ENCODE results near the gene NPAS3. TPM values are rescaled to one million over a fixed set of nuclear protein-coding genes. Genes with fewer than 3 reads are reported as not detected.

Gene NPAS3
- total RNA-seq, 3 donors from 2014 or later = 0.26 TPM; not detected in 2

DNA sequence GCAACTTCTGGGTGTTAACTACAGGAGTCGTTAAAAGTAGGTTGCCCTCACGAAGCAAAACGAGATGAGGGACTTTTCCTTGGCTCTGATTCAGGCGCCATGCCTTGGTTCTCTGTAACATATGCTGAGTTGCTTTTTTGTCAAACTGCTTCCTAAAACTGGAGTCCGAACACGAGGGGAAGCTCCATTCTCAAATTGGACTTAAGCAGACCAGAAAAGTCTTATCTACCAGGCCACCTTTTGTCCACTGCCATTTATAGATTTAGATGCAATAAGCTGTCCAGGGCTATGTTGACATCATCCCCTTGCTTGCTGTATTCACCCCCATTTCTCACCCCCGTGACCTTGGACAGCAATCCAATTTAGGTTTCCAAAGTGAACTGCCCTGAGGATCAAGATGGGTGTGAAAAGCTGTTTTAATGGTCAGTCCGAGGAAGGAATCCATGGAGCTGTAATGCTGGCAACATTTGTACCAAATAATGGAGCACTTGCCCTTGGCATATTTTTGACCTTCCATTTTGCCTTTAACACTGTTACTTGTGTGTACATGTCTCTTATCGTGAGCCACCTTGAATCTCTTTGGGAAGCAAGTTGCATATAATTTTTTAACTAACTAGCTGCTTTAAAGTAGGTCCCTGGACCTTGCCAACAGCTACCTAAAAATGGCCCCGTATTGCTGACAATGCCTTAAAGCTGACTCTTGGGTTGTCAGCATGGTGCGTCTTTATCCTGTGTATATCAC lies 714.1 kb downstream of the NPAS3 start:
- Mint-ChIP-seq H3K36me3 (ENCODE audit: insufficient read depth) (no peaks in the 10 kb centered on the region), H3K27me3 (ENCODE audit: low read depth) (no peaks in the 10 kb centered on the region), H3K9me3 (no peaks in the 10 kb centered on the region), H3K4me1 (ENCODE audit: low read depth) (no peaks in the 10 kb centered on the region), H3K4me3 (no peak overlapping the region)
- DNase-seq = no peak
- no peak for ATAC-seq

DNA sequence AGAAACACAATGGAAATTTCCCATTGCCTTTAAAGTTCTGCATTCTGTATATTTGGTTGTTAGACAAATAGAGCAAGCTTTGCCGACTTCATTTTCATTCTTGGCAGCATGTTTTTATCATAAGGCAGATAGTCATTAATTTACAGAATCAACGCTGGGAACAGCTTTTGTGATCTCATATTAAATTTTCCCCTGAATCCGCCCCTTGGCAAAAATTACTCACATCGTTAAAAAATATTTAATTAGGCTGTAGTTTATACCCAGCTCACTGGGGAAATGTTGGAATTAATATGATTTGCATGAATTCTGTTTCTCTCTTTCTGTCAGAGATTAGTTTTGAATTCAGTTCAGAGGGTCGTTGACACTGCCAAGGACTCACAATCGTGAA lies 714.6 kb downstream of the NPAS3 start:
- H3K4me3 Mint-ChIP-seq = no peak overlapping the region
- no peaks in the 10 kb centered on the region for H3K36me3 Mint-ChIP-seq (ENCODE audit: insufficient read depth)
- DNase-seq (no peak), ATAC-seq (no peak)
- H3K4me1 Mint-ChIP-seq (ENCODE audit: low read depth) = no peaks in the 10 kb centered on the region
- no peaks in the 10 kb centered on the region for H3K27me3 Mint-ChIP-seq (ENCODE audit: low read depth)
- no peaks in the 10 kb centered on the region for H3K9me3 Mint-ChIP-seq

DNA sequence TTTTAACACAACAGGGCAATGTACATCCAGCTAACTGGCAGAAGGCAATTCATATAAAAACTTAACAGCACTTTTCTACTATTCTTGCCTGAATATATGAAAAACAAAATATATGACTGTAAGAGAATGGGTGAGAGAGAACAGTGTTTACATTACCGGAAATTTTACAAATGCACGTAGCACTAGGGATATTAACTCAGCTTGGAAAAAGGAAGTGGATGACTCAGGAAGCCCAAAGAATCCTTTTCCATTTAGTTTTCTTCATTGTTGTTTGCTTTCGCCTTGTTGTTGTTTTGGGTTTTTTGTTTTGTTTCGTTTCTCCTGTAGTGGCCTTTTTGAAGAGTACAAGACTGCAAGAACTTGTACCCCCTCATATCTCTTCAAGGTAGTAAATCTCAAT lies 716.7 kb downstream of the NPAS3 start:
- Mint-ChIP-seq H3K27me3 (ENCODE audit: low read depth) (no peaks in the 10 kb centered on the region), H3K36me3 (ENCODE audit: insufficient read depth) (no peaks in the 10 kb centered on the region), H3K4me1 (ENCODE audit: low read depth) (no peaks in the 10 kb centered on the region), H3K4me3 (no peak overlapping the region), H3K9me3 (no peaks in the 10 kb centered on the region)
- ATAC-seq = no peak
- no peak for DNase-seq

DNA sequence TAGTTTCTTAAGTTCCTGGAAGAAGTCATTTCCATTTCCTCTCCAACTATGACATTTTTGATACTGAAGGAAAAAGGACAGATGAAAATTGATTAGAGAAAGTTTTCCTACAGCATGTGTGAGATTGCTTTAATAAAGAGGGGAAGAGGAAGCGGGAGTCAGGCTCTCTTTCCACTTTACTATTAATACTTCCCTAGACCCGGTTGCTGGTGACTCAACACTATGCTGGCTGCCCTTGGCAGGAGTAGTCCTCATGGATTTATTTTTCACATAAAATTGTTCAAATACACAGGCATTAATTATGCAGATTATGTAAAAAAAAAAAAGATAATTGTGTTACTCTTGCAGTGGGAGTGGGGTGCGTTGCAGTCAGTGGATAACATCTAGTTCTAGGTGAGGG lies 718.8 kb downstream of the NPAS3 start:
- Mint-ChIP-seq H3K36me3 (ENCODE audit: insufficient read depth) (no peaks in the 10 kb centered on the region), H3K9me3 (peaks cover 3% of the 10 kb centered on the region), H3K27me3 (ENCODE audit: low read depth) (no peaks in the 10 kb centered on the region), H3K4me3 (no peak overlapping the region), H3K4me1 (ENCODE audit: low read depth) (no peaks in the 10 kb centered on the region)
- DNase-seq = no peak
- no peak for ATAC-seq

DNA sequence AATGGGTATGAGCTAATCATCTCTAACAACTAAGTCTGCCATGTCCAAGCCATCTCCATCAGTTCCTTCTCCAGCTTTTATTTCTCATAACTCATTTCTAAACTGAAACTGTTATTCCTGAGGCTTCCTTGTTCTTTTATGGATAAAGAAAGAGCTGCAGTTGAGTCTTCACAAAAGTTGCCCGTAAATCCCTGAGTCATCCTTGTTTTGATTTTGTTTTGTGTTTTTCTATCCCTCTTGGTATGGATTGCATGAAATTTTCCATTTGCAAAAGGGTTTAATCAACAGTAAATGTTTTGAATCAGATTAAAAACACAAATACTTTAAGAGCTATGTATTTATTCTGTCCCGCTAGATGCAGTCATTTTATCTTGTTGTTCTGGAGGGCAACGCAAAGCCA lies 721.6 kb downstream of the NPAS3 start:
- Mint-ChIP-seq H3K4me3 (no peak overlapping the region), H3K9me3 (peaks cover 9% of the 10 kb centered on the region), H3K4me1 (ENCODE audit: low read depth) (no peaks in the 10 kb centered on the region), H3K36me3 (ENCODE audit: insufficient read depth) (no peaks in the 10 kb centered on the region), H3K27me3 (ENCODE audit: low read depth) (no peaks in the 10 kb centered on the region)
- no peak for DNase-seq
- ATAC-seq = no peak

DNA sequence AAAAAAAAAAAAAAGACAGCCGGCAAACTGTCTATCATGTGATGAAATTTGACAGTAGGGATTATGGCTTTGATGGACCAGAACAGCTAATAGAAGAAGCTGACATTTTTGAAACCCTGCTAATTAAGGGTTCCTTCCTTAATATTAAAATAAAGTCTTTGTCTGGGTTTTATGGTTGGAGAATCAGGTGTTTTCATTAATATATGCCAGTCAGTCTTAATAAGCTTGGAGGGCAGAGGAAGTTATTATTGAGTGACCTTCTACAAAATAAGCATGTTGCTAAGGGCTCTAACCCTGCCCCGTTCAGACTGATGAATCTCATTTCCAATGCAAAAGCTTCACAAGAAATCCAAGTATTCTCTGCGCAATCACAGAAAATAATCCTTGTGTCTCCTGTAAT lies 722.4 kb downstream of the NPAS3 start:
- H3K4me1 Mint-ChIP-seq (ENCODE audit: low read depth) = no peaks in the 10 kb centered on the region
- no peaks in the 10 kb centered on the region for H3K27me3 Mint-ChIP-seq (ENCODE audit: low read depth)
- peaks cover 9% of the 10 kb centered on the region for H3K9me3 Mint-ChIP-seq
- ATAC-seq (no peak), DNase-seq (no peak)
- H3K4me3 Mint-ChIP-seq = no peak overlapping the region
- no peaks in the 10 kb centered on the region for H3K36me3 Mint-ChIP-seq (ENCODE audit: insufficient read depth)

DNA sequence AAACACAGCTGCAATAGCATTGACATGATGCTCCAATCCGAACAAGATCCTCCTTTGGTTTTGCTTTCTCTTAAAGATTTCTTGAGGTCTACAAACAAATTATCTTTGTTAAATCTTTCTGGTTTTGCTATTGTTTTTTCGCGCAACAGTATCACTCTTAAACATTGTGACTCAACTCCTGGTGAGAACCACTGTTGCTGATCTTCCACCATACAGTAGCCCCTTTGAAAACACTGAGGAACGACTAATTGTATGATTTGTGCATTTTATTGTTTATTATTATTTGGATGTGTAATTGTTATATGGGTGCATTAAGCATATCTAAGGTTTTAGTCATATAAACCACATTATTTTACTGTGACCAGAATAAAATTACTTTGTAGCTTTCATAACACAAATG lies 729.4 kb downstream of the NPAS3 start:
- no peaks in the 10 kb centered on the region for H3K4me1 Mint-ChIP-seq (ENCODE audit: low read depth)
- H3K36me3 Mint-ChIP-seq (ENCODE audit: insufficient read depth) = no peaks in the 10 kb centered on the region
- H3K9me3 Mint-ChIP-seq = peaks cover 6% of the 10 kb centered on the region
- DNase-seq = no peak
- no peaks in the 10 kb centered on the region for H3K27me3 Mint-ChIP-seq (ENCODE audit: low read depth)
- no peak overlapping the region for H3K4me3 Mint-ChIP-seq
- ATAC-seq = no peak

DNA sequence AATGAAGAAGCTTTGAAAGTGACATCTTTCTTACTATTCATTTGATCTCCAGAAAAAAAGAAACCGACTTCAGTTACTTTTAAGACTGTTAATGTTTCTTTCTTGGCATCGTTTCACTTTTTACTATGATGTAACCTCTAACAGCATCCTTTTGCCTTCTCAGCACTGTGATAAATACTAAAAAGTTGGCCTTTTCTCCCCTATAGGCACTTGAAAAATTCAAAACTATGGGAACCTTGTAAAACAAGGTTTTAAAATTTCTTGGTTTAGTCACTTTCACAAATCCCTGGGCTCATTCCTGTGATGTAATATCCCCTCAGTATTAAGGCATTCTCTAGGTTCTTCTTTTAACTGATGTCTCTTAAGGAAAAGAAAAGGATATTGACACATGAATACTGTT lies 730.4 kb downstream of the NPAS3 start:
- DNase-seq (no peak), ATAC-seq (no peak)
- H3K9me3 Mint-ChIP-seq = no peaks in the 10 kb centered on the region
- no peaks in the 10 kb centered on the region for H3K36me3 Mint-ChIP-seq (ENCODE audit: insufficient read depth)
- no peaks in the 10 kb centered on the region for H3K4me1 Mint-ChIP-seq (ENCODE audit: low read depth)
- no peak overlapping the region for H3K4me3 Mint-ChIP-seq
- H3K27me3 Mint-ChIP-seq (ENCODE audit: low read depth) = no peaks in the 10 kb centered on the region

DNA sequence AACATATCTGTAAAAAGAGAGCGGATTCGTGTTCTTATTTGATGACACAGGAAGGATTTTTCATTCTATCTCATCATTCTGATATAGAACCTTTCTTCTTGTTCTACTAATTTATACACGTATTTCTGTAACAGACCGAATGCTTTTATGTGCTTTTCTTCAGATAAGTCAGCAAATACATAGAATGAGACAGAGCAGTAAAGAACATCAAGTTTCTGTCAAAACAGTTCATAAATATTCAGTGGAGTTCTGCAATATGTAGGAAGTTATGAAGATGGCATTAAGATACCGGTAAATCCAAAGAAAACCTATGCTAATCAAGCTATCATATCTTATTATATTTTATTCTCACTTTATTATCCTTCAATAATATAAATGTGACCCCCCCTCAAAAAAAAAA lies 731.6 kb downstream of the NPAS3 start:
- H3K9me3 Mint-ChIP-seq = no peaks in the 10 kb centered on the region

DNA sequence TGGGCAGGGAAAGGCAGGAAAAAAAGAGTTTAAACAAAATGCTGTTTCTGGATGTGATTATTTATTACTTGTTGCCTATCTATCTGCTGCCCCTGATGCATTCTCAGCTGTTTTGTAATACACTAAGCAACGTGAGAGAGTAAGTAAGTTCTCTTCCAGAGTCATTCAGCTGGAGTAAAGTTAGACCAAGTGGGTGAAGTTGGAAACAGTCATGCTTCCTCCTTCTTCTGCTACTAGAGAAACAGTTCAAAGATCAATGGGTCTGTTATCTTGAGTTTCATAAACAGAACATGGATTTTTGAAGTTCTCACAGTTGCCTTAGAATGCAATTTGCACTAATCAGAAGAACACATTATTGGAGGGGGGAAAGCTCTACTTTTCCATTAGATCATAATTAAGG lies 732.9 kb downstream of the NPAS3 start:
- Mint-ChIP-seq H3K4me3 (no peak overlapping the region), H3K9me3 (no peaks in the 10 kb centered on the region), H3K27me3 (ENCODE audit: low read depth) (no peaks in the 10 kb centered on the region), H3K36me3 (ENCODE audit: insufficient read depth) (no peaks in the 10 kb centered on the region), H3K4me1 (ENCODE audit: low read depth) (no peaks in the 10 kb centered on the region)
- ATAC-seq (no peak), DNase-seq (no peak)

More for the DNA sequence above, 731.6 kb downstream of the NPAS3 start:
- Mint-ChIP-seq H3K36me3 (ENCODE audit: insufficient read depth) (no peaks in the 10 kb centered on the region), H3K4me1 (ENCODE audit: low read depth) (no peaks in the 10 kb centered on the region), H3K4me3 (no peak overlapping the region), H3K27me3 (ENCODE audit: low read depth) (no peaks in the 10 kb centered on the region)
- DNase-seq (no peak), ATAC-seq (no peak)

DNA sequence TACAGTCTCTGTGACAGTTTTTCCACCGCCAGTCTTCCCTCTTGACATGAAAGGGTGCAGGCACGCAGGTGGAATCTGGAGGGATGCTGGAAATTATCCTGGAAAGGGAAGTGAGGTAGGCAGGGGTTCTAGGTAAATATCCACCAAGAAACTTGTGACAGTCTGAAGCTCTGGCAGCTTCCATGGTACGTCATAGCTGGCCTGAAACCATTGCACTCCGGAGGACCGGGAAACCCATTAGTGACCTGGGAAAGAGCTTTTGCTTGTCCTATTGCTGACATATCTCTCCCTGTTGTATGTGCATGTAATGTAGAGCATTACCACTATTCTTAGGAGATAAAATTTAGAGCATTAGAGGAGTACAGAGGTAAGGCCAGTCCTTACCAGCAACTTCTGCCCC lies 736.2 kb downstream of the NPAS3 start:
- no peaks in the 10 kb centered on the region for H3K9me3 Mint-ChIP-seq
- DNase-seq (no peak), ATAC-seq (no peak)
- no peak overlapping the region for H3K4me3 Mint-ChIP-seq
- H3K4me1 Mint-ChIP-seq (ENCODE audit: low read depth) = no peaks in the 10 kb centered on the region
- H3K27me3 Mint-ChIP-seq (ENCODE audit: low read depth) = no peaks in the 10 kb centered on the region
- H3K36me3 Mint-ChIP-seq (ENCODE audit: insufficient read depth) = no peaks in the 10 kb centered on the region

DNA sequence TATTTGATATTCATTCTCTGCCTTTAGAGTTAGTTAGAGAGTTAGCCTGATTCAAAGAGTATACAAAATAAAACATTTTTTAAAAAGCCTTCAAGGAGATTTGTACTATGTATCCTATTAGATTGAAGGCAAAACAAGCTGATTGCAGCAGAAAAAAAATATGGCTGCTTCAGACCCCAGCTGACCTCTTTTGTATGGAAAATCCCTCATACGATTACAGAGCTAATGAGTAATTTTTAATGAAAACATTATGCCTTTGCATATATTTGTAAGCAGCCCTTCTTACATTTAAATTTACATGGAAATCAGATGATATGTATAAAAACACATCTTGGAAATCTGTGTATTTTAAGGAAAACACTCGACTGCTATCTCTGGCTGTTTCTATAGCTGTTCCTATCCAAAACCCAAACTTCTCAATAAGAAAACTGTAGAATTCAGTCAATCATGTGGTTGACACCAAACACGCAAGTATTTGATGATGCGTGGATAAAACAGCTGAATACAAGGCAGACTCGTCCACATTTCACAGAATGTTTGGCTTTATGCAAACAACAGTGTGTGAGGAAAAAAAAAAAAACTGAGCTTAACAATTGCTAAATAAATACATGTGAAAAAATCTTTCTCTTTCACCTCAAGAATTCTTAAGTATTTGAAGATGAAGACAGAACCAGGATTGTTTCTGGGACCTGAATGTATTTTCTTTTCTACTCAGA lies 736.9 kb downstream of the NPAS3 start:
- ATAC-seq = no peak
- no peak overlapping the region for H3K4me3 Mint-ChIP-seq
- no peaks in the 10 kb centered on the region for H3K4me1 Mint-ChIP-seq (ENCODE audit: low read depth)
- DNase-seq = no peak
- no peaks in the 10 kb centered on the region for H3K36me3 Mint-ChIP-seq (ENCODE audit: insufficient read depth)
- H3K9me3 Mint-ChIP-seq = no peaks in the 10 kb centered on the region
- no peaks in the 10 kb centered on the region for H3K27me3 Mint-ChIP-seq (ENCODE audit: low read depth)

DNA sequence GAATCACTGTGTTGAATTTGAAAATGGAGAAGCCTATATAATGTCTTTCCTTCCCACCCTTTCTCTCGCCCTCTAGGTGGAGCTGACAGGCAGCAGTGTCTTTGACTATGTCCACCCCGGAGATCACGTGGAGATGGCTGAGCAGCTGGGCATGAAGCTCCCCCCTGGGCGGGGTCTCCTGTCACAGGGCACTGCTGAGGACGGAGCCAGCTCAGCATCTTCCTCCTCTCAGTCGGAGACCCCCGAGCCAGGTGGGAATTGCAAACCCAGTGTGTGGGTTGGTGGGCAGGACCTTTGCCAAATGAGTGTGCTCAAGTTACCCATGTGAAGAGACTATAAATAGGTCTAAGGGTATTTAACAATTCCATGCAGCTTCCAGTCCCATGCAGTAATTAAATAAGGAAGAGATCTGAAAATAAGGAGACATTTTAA lies 737.5 kb downstream of the NPAS3 start:
- Mint-ChIP-seq H3K9me3 (no peaks in the 10 kb centered on the region), H3K4me1 (ENCODE audit: low read depth) (no peaks in the 10 kb centered on the region), H3K4me3 (no peak overlapping the region), H3K36me3 (ENCODE audit: insufficient read depth) (no peaks in the 10 kb centered on the region), H3K27me3 (ENCODE audit: low read depth) (no peaks in the 10 kb centered on the region)
- DNase-seq (no peak), ATAC-seq (peak in 1 of 2 donors; percentile 25)

DNA sequence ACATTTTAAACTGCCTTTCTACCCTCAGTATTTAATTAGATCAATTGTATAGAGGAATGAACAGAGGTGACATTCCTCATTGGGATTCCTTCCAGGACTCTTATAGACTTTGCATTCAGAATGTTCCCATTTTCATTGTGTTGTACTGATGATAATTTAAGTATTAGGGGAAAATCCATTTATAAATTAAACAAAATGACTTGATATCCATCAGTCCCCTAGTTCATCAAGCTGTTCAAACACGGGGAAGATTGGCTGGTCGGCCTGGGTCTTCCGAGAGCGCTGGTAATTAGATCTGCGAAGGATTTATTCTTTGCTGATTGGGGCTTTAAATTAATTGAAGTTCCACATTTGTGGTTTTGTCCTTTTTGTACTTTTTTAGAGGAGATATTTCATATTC lies 738.2 kb downstream of the NPAS3 start:
- Mint-ChIP-seq H3K36me3 (ENCODE audit: insufficient read depth) (no peaks in the 10 kb centered on the region), H3K9me3 (no peaks in the 10 kb centered on the region), H3K4me1 (ENCODE audit: low read depth) (no peaks in the 10 kb centered on the region), H3K4me3 (no peak overlapping the region), H3K27me3 (ENCODE audit: low read depth) (no peaks in the 10 kb centered on the region)
- ATAC-seq (no peak), DNase-seq (no peak)

DNA sequence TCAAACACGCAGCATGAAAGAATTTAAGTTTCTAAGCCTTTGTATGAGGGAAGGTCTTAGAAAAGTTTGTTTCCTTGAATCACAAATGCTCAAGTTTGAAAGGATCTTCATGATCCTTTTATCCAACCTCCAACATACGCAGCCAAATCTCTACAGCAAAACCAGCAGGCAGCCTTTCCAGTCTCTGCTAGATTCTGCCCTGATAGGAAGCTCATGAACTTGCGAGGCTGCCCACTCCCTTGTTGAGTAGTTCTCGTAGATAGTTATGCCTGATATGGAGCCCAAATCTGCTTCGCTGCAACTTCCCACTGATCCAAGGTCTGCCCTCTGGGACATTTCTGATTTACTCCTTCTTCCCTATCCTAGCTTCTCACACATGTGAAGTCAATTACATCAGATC lies 739.3 kb downstream of the NPAS3 start:
- Mint-ChIP-seq H3K36me3 (ENCODE audit: insufficient read depth) (no peaks in the 10 kb centered on the region), H3K4me3 (no peak overlapping the region), H3K27me3 (ENCODE audit: low read depth) (no peaks in the 10 kb centered on the region), H3K9me3 (no peaks in the 10 kb centered on the region), H3K4me1 (ENCODE audit: low read depth) (no peaks in the 10 kb centered on the region)
- DNase-seq (no peak), ATAC-seq (no peak)

All from activated T-cell treated with anti-CD3 and anti-CD28 coated beads, Interleukin-2, amount 50 U/mL, for 4 hours (primary cell).